GM18502 (cell line): ENCODE measurements around the gene SMAD2.
"Not testable (repeated sequence)": the region's sequence is repeated elsewhere in the genome, so short reads cannot be mapped to it uniquely, and the experiment has no call there.

Experiments used
- ATAC-seq: cut with Tn5 transposase; IDR thresholded peaks from one replicate; pipeline ENCODE4 v1.9.1; 2021; ENCODE audit warnings: mild to moderate bottlenecking; ENCODE audit not compliant: unreplicated experiment, poor library complexity

Gene SMAD2

DNA sequence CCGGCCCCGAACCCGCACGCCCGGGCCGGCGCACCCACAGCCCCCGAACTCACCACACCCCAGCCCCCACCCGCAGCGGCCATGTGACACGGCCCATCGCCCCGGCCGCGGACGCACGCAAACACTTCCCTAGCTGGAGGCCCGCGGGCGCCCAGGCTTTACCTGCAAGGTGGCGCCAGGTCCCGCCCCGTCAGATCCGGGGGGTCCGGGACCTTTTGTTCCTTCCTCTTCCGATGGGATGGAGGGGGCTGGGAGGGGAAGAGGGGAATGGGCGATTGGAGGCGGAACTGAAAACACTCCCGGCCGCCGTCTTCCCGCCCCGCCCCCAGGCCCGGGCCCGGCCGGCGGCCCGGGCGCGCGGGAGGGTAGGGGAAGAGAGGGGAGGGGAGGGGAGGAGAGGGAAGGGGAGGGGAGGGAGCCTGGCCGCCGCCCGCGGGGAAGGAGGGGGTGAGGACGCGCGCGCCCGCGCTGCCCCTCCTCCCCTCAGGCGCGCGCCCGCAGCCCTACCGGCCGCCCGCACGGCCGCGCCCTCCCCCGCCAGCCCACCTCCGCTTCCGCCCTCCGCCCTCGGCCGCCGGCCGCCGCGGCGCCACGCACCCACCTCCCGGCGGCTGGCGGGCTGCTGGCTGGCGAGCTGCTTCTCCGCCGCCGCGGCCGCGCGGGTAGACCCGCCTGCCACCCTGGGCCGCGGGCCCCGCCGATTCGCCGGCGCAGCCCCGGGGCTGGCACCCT, at the start of gene SMAD2:
TSS of gene SMAD2 (minus strand) at position 461 of the 732 bp plus-strand sequence. CDS start 33,903 bp downstream, outside the sequence.
- peak; percentile 59 for ATAC-seq

DNA sequence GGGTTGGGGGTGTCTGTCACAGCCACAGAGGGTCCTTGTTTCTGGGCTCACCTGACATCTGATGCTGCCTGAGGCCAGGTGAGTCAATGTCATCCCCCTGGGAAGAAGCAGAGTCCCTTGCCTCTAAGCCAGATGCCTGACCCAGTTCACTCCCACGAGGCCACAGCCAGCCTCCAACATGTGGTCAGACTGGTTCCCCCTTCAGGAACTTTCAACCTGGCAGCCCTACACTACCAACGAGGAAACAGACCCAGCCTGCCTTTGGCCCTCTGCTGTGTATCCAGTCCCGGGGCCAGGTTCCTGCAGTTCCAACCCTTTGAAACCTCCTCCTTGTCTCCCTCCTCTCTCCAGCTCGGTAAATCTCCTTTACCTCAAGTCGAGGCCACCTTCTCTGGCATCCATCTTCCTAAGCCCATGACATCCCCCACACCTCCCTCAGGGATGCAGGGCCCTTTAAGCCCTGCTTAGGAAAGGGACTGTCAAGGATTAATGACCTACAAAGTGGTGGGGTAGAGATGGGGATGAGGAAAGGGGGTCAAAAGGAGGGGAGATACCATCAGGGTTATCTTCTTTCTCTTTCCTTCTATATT, 49.2 kb upstream of the SMAD2 start:
- ATAC-seq = no peak

DNA sequence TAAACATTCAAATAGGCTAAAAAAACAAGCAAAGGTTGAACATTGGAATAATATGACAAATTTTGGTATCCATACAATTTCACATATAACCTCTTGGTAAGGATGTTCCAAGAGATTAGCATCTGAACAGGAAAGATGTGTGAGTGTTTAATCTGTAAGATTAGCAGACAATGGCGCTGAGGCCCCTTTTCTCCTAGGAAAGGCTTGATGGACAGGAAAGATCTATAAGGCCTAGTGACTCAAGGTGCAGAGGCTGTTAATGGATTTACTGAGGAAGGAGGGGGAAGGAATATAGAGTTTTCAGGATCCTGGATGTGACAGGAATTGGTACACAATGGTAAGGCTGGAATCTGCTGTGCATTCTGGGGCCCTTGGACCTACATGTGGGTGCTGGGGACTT, 48.1 kb upstream of the SMAD2 start:
- no peak for ATAC-seq

DNA sequence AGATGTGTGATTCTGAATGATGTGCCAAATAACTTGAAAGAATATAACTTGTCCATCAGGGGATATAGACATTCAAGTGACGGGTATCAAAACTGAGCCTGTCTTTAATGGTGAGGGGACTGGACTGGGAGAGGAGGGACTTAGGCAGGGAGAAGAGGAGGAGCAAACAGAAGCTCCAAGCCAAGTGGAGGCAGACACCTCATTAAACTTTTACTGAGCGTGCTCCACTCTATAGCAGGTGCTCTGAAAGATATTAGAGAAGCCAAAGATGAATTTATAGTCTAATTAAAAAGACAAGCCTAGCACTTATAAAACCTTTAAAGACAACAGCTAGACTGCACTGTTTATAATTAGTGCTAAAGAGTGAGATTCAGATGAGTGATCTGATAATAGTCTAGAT, 47.7 kb upstream of the SMAD2 start:
- ATAC-seq = no peak

DNA sequence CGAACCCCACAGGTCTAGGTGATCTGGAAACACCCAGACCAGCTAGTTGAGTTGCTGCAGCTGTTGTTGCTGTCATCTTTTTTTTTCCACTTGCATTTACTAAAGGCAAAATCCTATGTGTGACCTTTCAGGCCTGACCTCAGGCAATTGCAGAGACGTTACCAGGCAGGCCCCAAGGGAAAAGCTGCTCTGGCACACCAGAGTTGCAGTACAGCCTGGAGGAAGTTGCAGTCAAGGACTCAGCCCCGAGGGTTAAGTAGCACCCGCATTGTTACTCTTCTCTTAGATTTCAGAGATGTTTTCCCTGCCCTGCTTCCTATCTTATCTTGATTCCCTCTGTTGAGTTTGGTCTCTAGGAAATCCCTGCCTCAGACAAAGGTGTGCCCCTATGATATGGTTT, 45.2 kb upstream of the SMAD2 start:
- no peak for ATAC-seq

DNA sequence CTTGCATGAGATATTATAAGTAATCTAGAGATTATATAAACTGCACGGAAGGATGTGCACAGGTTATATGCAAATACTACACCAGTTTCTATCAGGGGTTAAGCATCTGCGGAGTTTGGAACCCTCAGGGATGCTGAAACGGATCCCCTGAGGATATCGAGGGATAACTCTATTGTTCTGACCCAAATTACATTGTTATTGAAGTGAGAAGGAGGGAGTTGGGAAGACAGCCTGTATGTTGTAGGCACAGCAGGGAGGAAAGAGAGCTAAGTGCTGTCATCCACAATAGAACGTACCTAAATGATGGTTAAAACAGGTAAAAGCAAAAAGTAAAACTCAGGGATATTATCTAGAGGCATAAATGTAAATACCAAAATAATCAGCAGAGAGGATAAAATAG, 44.6 kb upstream of the SMAD2 start:
- no peak for ATAC-seq

DNA sequence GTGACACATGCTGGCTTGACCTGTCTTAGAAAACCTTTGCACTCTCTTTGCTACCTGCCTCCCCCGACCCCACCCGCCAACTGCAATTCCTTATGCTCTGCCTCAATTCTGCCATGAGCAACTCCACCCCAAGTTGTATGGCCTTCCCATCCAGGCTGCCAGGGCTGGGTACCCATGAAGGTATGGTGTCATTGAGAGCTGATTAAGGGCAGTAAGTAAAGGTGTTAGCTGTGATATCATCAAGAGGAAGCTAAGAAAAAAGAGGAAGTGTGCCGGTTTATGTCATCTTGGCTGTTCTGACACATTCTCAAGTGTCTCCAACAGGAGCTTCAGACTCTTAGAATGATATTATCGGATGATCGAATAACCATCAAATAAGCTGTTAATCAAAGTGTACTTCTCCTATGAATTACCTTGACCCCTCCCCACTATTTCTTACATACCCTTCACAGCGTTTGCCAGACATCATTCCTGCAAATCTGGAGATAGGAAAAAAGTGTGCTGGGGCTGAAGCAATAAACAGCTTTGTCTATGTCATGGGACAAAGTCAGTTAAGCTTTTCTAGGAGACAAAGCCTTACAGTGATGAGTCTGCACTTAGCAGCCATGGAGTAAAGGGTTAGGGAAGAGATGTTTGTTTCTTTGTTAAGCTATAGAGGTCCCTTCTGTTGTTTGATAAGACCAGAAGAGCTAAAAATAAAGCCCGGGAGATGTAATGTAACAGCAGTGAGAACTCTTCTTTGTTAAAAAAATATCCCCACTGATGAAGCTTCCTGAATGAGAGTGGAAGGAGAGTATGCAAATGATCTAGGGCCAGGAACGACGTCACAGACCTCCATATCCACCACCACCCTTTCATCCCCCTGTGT, 40.4 kb upstream of the SMAD2 start:
- ATAC-seq = peak; percentile 73

DNA sequence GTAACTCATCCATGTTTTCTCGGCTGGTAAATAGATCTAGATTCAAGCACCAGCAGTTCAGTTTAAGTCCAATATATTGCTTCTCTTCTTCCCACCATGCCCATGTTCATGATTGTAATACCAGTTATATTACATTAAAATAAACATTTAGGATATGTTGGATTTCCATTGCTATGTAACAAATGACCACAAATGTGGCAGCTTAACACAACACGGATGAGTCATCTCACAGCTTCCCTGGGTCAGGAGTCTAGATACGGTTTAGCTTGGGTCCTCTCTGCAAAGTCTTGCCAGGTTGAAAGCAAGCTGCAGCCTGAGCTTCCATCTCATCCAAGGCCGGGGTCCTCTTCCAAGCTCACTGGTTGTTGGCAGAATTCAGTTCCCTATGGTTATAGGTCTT, 39.4 kb upstream of the SMAD2 start:
- ATAC-seq = no peak

DNA sequence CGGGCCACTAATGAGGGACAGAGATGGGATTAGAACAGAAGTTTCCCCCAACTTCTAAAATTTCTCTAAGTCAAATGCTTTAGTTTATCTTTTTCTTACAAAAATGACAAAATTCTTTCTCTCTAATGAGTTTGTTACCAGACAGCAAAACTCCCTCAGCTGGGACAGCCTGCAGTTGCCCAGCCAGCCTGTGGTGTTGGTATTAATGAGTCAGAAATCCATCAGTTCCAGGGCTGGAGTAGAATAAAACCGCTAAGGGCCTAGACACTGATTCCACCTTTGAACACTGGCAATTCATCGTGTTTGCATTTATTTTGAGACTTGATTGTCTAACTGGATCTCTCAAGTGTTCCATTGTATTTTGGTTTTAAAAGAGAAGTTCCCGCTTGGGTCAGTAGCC, 38.3 kb upstream of the SMAD2 start:
- no peak for ATAC-seq

DNA sequence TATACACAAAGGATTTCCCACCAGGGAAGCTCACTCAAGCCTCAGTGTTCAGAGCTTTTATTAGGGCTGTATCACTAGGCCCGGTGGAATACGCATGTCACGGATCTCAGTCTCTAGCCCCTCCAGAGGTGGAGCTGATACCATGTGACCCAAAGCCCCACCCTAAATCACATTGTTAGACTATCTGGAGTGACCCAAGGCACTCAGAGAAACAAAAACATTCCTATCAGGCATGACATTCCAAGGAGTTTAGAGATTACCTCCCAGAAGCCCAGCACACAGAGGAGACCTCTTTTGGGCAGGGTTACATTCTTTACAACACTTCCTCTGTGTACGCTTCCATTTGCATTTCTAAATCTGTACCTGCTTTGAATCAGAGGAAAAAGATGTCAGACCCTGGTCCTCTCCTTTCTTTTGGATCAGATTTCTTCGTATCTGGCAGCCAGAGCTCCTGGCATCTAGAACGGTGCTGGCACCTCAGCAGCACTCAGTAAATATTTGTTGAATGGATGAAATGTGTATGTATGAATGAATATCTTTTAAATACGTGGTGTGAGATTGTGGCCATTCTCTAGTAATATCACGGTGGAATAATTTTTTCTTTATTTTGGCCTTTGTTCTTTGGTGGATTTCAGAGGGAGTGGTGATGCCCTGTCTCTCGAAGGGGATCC, 37.7 kb upstream of the SMAD2 start:
- no peak for ATAC-seq

DNA sequence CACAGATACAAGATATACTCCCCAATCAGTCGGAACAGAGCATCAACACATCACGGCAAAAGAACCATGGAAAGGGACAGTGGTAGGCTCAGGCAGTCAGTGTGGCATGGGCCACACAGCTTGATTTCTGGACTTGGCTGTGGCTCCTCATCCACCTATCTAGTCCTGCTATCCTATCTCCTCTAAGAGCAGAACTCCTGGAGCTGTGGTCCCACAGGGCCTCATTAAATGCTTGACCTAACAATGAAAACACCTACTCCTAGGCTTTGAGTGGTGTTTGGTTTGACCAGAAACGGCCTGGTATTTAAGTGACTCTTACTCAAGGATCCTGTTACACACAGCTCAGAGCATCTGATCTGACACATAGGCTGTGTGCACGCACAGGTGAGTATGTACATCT, 33.6 kb upstream of the SMAD2 start:
- no peak for ATAC-seq

DNA sequence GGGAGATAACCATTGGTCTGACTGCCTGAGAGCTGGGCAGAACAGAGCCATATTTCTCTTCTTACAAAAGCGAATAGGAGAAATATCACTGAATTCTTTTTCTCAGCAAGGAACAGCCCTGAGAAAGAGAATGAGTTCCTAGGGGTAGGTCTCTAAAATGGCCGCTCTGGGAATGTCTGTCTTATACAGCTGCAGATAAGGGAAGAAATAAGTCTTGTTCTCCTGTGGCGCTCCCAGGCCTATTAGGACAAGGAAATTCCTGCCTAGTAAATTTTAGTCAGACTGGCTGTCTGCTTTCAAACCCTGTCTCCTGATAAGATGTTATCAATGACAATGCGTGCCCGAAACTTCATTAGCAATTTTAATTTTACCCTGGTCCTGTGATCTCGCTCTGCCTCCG, 30.5 kb upstream of the SMAD2 start:
- not testable (repeated sequence) for ATAC-seq

DNA sequence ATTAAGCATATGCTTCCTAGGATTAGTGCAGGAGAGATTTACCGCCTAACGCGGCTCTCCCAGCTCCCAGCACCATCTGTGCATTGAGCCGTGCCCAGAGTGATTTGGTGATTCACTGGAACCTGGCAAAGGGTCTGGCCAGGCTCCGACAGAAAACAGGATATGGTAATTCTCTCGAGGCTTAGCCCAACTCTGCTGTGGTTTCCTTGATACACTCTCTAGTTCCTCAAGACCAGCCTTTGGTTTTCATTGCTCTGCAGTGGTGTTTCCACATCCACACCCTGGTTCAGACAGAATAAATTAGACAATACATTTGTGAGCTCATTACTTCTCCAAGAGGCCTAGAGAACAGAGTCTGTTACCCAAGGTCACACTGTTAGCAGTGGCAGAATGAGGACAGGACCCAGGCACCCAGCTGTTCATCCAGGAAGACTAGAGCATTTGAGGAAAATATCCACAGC, 23.0 kb upstream of the SMAD2 start:
- peak; percentile 81 for ATAC-seq

DNA sequence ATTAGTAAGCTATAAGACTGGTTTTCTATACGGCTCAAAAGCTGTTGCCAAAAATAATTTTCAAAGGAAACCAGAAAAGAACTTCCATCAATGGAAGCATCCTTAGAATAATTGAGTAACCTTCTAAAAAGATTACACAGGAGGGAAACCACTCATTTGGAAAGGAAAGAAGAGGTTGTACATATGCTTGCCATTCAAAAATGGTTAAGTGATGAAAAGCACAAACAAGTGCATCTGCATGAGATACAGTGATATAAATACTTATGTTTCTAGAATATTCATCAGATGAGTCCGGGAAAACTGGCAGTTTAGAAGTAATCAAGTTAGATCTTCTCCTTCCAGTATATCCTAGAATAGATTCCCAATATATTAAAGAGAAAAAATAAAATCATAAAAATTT, 20.1 kb upstream of the SMAD2 start:
- ATAC-seq = no peak

DNA sequence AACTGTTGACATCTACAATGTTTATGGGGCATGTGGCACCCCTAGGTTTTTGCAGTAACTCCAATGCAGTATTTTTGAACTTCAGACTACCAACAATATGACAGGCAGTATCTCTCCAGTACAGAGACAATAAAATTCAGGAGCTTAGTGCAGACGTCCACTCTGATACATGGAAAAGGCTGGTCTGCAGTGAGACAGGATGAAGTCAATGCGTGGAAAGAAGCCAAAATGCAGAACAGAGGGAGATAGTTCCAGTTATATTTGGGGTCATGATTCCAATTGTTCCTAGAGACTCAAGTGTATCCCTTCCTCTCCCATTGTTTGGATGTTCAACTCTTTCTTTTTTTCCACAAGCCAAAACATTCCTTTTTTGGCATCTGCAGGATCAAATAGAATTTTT, 18.7 kb upstream of the SMAD2 start:
- ATAC-seq = no peak

DNA sequence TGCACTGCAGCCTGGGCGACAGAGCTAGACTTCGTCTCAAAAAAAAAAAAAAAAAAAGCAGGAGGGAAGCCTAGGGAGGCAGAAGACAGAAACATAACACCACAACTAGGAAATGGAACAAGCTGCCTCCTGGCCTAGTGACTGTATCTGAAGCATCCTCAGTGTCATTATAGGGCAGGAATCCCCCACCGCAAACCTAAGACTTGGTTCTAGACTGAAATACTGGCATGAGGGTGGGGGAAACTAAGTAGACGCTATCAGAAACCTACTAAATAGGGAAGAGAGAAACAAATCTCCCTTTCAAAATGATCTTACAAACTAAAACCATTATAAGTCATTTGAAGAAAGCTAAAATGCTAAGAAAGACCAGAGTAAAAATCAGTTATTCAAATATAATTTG, 16.4 kb upstream of the SMAD2 start:
- no peak for ATAC-seq

DNA sequence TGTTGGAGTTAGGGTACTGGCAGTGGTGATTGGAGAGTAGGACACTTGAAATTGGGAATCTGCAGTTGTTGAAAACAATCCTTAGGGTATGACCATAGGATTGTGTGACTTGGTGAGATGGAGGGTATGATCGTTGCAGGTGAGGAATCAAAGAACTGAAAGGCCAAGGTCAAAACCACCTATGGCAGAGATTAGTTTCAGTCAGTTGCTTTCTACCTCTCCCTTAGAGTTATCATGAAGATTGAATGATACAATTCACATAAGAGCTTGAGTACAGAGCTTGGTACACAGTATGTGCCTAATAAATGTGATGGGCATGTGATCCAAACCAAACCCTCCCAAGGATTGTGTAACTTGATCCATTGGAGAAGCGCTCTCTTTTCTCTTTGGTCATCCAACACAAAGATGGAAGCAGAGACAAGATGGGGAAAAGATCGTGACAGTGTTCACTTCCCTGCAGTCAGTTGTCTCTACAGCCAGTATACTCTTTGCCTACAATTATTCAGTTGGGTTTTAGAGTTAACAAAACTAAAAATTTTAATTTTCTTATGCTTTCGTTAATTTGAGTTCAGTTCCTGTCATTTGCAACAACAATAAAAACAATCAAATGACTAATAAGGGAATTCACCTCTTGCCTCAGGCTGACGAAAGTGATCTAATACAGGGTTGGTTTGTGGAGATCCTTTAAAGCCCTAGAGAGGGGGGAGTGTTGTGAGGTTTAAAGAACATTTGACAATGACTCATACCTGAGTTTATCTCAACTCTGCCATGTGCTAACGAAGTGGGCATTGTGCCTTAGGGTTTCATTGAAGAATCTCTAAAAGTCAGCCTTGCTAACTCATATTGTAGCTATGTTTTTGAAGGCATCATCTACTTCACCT, 14.8 kb upstream of the SMAD2 start:
- no peak for ATAC-seq

DNA sequence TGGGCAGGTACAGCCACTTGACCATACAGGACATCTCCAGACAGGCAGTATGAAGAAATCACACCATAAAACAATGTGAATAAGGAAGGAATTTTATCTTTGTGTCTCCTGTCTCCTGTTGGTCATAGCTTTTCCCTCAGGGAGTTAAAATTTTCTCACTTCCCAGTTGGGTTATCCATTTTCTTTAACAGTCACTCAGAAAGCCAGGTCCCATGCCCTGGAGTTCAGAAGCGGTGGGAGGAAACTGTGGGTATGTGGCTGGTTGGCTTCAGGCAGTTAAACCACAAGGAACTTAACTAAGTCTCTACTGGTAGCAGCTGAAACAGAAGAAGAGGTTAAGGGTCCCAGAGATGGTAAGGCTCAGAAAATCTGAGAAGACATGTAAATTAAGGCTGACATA, 6.5 kb upstream of the SMAD2 start:
- no peak for ATAC-seq

DNA sequence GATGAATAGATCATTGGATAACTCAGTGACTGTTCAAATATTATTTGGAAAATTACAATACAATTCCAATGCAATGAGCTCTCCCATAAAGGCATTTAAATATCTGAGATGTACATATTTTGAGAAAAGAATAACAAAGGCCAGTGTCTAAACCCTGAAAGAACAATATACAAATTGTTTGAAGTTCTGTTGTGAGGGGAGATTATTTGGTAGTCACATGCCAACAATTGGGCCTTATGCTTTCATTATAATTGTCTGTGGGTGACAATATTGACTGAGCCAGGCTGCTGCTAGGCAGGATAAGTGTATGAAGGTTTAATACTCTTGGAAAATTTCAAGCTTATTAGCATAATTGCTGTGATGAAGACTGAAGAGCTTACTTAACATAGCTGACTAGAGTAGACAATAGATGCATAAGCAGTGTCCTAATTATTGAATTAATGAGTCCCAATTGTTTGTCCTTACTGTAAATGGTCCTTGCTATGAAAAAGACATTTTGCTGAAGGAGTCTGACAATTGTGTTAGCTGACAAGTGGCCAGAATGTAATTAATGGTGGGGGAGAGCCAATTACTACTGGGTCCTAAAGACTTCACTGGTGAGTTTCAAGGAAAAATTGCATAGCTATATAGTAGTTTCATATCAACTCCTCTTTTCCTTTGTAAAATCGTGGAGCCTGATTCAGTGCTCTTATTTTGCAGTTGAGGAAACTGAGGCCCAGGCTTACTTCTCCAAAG, 5.0 kb upstream of the SMAD2 start:
- ATAC-seq = no peak
